Mucosa of gallbladder (tissue), 1 donor: ENCODE results near the gene RAB39A. TPM values are rescaled to one million over a fixed set of nuclear protein-coding genes. Genes with fewer than 3 reads are reported as not detected.
A peak's percentile ranks its signal among the peaks of the same experiment; 100 is the strongest.

Source experiments
- DNase-seq: peaks from one replicate; pipeline ENCODE4 v3.0.0-alpha.2; 2020; ENCODE audit warnings: low spot score
- total RNA-seq: library from RNA; stranded (reverse); gene quantifications from one replicate; pipeline ENCODE4 v1.2.1, GENCODE V29; 2021
- donor health status: DM: no; HTN: no; CAD: no.

Gene RAB39A
- total RNA-seq, 1 donor from 2014 or later: 1.6 TPM

DNA sequence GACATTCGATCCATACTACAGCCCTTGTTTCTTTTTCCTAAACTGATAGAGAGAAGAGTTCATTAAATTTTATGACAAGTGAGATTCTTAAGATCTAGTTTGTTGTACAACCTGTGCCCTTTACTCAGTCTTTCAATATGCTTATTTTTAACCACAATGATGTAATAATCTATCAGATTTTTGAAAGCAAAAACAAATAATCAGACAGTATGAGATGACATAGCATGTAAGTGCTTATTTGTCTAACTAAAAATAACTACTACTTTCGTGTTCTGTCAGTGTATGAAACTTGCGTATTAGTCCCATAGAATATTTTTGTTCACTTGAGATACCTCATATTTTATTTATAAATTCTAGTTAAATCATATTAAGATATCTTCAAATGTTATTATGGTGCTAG, 33.2 kb downstream of the RAB39A start:
- DNase-seq: no peak

- DNase-seq: no peak
These were observed 33.9 kb downstream of the RAB39A start for GRCh38 chr11:107962181-107962580.

DNA sequence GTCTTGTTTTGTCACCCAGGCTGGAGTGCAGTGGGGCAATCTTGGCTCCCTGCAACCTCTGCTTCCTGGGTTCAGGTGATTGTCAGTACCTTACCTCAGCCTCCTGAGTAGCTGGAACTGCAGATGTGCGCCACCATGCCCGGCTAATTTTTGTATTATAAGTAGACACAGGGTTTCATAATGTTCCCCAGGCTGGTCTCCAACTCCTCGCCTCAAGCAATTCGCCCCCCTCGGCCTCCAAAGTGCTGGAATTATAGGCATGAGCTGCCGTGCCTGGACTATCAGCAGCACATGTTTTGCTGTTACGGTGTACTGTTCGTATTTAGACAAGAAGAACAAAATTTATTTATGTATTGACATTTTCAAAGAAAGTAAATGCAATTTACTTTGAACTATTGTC, 34.8 kb downstream of the RAB39A start:
- no peak for DNase-seq

- no peak for DNase-seq
These were observed 41.0 kb downstream of the RAB39A start for GRCh38 chr11:107969219-107969618.

DNA sequence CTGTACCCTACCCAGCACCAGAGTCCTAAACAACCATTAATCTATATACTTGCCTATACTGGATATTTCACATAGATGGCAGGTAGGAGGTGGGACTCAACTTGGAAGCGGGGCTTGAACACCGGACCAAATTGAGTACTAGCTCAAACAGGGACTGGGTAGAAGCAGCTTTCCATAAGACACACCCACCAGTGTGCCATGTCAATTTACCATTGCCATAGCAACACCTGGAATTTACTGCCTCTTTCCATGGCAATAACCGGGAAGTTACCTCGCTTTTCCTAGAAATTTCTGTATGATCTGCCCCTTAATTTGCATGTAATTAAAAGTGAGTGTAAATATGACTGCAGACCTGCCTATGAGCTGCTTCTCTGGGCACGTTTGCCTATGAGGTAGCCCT, 41.8 kb downstream of the RAB39A start:
- DNase-seq: no peak

- DNase-seq: no peak
These were observed 45.4 kb downstream of the RAB39A start for GRCh38 chr11:107973641-107974040.

- DNase-seq: no peak
These were observed 60.3 kb downstream of the RAB39A start for GRCh38 chr11:107988397-107989158.

DNA sequence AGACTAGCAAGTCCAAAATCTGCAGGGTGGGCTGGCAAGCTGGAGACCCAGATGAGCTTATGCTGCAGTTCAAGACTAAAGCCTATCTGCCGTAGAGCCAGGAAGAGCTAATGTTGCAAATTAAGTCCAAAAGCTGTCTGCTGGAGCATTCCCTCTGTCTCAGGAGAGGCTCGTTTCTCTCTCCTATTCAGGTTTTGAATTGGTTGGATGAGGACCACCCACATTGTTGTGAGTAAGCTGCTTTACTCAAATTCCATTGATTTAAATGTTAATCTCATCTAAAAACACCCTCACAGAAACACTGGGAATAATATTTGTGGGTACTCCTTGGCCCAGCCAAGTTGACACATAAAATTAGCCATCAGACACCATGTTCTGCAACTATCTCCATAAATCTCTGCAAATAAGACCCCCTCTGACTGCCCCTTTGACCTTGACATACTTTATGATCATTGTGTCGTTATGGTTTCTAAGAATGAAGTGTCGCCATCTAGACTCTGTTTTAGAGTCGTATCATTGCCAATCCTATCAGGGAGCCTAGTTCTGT, 63.7 kb downstream of the RAB39A start:
- DNase-seq: no peak

DNA sequence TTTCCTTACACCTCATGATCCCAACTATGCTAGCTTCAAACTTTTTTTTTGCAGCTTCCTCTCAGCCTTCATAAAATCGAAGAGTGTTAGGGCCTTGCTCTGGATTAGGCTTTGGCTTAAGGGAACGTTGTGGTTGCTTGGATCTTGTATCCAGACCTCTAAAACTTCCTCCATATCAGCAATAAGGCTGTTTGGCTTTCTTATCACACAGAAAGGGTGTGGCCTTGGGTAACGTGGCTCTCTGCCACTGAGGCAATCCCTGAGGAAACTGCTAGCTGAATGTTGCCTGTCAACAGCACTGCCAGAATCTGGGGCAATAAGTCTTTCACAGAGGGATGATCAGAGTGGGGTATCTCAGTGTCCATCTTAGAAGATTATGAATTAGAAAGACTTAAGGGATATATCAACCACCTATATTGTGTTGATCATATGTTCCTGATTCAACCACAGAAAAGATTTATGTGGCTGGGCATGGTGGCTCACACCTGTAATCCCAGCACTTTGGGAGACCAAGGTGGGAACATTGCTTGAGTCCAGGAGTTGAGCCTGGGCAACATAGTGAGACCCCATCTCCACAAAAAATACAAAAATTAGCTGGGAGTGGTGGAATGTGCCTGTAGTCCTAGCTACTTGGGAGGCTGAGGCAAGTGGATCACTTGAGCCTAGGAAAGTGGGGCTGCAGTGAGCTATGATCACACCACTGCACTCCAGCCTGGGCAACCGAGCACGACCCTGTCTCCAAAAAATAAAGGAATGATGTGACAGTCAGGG, 67.9 kb downstream of the RAB39A start:
- no peak for DNase-seq

- no peak for DNase-seq
These were observed 70.5 kb downstream of the RAB39A start for GRCh38 chr11:107998761-107999160.

GRCh38 chr11:107999759-108000455, 71.7 kb downstream of the RAB39A start:
- DNase-seq: no peak

- no peak for DNase-seq
These were observed 74.2 kb downstream of the RAB39A start for GRCh38 chr11:108002476-108002875.

GRCh38 chr11:108003623-108004022, 75.4 kb downstream of the RAB39A start:
- no peak for DNase-seq

- DNase-seq: no peak
These were observed 79.6 kb downstream of the RAB39A start for GRCh38 chr11:108007819-108008218.

- peak; percentile 91 for DNase-seq
These were observed 80.6 kb downstream of the RAB39A start, which contains the start of gene CUL5 for GRCh38 chr11:108008656-108009496. Gene CUL5, plus strand, starts transcription at chr11:108008898. Its CDS starts 451 bp downstream, at chr11:108009349.

- DNase-seq: peak; percentile 11
These were observed 81.5 kb downstream of the RAB39A start for GRCh38 chr11:108009497-108010370.

GRCh38 chr11:108012139-108012725, 84.0 kb downstream of the RAB39A start:
- DNase-seq: no peak
